HG02885 (cell line): ENCODE measurements around the gene CXorf58.

Experiments used
- ATAC-seq: cut with Tn5 transposase; IDR thresholded peaks from one replicate; pipeline ENCODE4 v1.9.1; 2021; ENCODE audit warnings: mild to moderate bottlenecking; ENCODE audit not compliant: unreplicated experiment, poor library complexity

The CXorf58 gene

DNA sequence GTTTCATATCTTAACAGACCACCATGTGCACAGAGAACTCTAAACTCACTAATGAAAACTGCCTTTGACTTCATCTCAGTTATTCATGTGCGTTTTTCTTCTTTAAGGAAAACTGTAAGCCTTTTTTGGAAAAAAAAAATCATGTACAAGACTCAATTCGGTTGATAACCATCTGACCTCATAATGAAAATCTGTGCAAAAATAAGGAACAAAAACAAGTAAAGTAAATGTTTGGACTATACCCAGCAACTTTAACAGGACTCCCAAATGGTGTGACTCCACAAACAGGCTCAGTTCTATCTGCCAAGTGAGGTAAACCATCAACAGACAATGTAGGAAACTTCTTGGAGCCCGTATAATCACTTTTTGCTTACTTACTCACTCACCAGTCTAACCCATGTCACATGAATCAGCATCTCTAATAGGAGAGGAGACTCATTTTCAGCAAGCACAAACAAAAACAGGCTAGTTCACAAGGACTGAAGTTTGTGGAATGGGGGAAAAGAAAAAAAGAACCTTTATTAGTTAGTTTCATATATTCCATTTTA, 9.3 kb upstream of the CXorf58 start:
- ATAC-seq, result no peak

DNA sequence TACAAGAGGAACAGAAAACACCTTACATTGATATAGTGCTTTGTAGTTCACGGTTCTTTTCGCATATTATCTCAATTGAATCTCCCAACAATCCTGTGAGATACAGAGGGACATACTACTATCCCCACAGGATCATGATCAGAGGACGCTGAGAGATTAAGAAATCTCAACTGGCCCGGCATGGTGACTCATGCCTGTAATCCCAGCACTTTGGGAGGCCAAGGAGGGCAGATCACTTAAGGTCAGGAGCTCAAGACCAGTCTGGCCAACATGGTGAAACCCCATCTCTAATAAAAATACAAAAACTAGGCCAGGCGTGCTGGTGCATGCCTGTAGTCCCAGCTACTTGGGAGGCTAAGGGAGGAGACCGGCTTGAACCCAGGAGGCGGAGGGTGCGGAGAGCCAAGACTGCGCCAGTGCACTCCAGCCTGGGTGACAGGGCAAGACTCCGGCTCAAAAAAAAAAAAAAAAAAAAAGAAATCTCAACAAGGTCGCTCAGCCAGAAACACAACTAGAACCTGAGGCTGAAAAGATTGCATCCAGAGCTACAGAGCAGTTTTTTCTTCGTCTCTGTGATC, 7.5 kb upstream of the CXorf58 start:
- ATAC-seq, result no peak

DNA sequence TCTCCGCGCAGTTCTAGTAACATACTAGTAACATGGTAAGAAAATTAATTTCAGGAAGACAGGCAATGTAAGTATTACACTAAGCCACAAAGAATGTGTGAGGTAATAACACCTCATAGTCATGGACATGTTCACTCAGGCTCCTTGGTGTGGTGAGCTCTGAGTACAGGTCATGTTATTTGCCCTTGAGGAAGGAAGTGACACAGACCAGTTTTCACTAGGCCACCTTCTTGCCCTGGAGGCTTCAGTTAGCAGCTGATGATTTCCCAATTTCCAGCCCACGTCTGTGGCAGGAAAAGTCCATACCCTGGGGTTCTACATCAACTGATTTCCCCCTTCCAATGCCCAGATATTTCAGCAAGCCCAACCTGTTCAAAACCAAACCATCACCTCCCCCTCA, 6.7 kb upstream of the CXorf58 start:
- no peak for ATAC-seq

DNA sequence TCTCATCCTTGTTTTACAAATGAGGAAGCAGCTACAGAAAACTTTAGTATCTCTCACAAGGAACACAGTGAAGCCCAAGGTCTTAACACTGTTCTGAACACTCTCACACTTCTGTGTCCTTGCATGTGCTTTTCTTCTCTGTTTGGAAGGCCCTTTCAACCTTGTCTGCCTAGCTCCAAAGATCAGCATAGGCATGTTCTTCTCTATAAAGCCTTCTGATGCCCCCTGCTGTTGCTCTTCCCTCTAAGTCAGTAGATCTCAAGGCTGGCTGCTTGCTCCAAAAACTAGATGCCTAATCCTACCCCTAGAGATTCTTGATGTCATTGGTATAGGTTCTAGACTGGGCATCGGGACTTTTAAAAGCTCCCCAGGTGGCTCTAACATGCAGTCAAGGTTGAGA, 6.0 kb upstream of the CXorf58 start:
- peak; percentile 78 for ATAC-seq

DNA sequence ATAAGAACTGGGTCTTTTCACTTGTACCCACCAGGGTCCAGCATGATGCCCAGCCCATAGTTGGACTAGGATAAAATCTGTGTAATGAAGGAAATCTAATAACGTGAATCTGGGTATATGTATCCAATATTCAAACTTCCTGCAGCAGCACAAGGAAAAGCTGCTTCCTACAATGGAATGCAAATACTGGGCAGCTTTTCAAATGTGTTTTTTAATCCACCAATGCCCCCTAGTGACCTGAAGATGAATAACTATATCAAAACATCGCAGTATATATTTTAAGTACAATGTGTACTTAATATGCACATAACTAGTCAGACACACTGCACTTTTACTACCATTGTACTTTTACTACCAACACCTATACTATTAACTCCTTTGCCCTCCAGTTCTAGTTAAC, 5.4 kb upstream of the CXorf58 start:
- no peak for ATAC-seq

DNA sequence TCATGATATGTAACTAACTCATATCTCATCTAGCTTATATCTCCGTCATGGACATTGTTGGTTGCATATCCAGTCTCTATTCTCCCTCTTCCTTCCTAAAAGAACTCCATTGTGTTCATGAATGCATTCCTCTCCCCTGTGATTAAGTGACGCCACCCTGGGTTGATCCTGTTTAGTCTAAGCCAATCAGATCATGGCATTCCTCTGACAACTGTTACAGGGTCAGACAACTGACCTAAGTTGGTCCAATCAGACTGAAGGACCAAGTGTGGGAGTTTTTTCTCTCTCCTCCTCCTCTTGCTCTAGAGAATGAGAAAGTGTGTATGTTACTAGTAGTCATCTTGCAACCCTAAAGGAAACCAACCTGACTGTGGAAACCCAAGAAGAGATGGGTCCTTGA, 3.7 kb upstream of the CXorf58 start:
- ATAC-seq, result no peak

DNA sequence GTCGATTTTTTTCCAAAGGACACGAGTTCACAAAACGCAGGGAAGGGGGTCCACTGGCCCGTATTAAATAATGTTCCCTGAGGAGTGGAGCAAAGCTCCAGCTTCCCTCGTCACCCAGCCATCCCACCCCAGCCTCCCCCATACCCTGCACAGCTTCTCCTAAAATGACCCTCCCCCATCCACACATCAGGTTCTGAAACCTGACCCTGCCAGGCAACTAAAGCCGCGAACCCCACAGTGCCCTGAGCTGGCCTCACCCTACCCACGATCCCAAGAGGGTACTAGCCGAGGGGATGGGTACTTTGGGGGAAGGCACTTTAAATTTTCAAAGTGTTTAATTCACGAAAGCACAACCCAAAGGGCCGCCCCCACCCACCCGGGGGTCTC, 702 bp upstream of the CXorf58 start:
- ATAC-seq, result peak; percentile 0

DNA sequence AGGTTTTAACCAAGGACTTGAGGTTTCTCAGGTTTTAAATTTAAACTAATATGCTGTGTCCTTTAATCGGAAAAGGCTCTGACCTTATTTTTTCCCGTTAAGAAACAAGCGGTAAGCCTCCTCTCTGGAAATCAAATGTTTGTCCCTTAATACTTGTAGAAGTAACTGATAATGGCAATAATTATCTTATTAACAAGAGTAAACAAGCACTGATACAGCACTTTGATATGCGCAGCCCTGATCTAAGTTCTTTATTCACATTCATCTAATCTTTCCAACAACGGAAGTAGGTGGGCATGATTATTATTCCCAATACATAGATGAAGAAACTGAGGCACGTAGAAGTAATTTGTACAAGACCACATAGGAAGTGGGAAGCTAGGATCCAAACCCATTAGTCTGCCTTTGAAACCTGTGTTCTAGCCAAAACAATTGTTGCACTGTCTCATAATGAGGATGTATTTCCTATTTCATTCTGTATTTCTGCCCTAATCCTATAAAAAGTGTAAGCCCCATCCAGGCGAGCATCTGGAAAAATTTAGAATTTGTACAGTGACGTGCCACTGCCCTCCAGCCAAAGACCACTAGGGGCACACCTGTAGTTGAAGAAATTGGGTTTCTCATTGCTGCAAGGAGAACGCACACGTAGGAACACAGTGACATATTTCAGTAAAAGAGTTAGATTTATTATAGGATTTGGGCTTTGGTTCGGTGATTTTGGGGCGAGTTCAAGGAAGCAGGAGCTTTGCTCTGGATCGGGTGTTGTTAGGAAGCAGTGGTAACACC, 606 bp downstream of the CXorf58 start:
- no peak for ATAC-seq

DNA sequence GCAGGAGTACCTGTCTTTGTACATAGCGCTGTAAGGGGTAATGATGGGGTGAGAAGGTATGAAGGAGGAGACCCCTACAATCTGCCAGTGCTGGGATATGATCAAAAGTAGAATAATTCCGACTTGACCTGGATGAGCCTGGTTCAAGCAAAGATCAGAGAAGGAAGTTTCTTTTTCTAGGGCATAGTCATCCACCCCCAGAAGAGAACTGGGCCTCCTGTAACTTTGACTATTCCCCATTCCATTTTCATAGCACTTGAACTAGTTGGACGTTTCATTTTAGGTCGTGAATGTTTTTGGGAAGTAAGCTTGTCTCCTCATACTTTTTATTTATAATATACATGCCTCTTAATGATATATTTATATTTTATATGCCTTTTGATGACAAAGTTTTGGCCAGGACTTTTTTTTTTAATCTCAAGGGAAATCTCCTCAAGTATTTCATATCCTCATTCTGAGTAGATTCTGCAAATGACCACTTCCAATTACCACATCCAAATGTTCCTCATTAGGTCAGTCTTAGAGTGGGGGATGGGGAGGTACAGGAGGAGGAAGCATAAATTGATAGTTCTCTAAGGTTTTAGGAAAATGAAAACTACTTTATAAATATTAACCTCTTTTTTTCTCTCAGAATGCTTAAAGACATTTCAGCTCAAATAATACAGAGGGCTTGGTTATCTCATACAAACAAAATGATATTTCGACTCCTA, 3.5 kb downstream of the CXorf58 start:
- no peak for ATAC-seq

DNA sequence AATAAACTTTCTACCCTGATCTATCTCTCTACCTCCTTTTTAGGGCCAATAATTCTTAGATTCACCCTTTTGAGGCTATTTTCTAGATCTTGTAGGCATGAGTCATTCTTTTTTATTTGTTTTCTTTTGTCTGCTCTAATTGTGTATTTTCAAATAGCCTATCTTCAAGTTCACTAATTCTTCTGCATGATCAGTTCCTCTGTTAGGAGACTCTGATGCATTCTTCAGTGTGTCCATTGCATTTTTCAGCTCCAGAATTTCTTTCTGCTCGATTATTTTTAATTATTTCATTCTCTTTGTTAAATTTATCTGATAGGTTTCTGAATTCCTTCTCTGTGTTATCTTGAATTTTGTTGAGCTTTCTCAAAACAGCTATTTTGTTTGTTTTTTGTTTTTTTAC, 11.3 kb downstream of the CXorf58 start:
- ATAC-seq, result no peak

DNA sequence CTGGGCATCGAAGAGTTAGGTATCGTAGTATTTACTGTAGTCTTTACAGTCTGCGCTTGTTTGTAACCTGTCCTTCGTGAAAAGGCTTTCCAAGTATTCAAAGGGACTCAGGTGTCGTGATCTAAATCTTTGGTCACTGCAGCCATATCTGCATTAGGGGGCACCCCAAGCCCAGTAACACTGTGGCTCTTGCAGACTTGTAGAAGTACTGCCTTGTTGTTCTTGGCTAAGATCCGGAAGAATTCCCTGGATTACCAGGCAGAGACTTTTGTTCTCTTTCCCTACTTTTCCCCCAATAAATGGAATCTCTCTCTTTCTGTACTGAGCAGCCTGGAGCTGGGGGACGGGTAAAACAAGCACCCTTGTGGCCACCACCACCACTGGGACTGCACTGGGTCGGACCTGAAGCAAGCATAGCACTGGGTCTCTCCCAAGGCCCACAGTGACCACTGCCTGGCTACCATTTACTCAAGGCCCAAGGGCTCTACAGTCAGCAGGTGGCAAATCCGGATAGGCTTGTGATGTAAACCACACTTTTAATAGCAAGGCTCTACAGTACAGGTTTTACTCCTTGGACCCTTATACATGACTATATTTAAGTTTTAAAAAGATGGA, 12.0 kb downstream of the CXorf58 start:
- no peak for ATAC-seq

DNA sequence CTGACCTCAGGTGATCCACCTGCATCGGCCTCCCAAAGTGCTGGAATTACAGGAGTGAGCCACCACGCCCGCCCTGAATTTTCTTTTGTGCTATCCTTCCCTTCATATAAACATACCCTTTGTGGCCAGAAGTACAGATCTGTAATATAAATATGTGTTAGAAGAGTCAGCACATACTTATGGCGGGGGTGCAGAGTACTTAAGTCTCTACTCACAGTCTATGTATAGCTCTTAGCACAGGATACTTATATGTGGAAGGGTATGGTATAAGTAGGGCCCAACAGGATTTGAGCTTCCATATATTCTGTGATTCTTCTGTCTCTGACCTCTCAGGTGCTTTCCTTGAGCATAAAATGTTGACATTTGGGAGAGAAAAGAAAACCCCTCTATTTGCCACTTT, 18.2 kb downstream of the CXorf58 start:
- no peak for ATAC-seq

DNA sequence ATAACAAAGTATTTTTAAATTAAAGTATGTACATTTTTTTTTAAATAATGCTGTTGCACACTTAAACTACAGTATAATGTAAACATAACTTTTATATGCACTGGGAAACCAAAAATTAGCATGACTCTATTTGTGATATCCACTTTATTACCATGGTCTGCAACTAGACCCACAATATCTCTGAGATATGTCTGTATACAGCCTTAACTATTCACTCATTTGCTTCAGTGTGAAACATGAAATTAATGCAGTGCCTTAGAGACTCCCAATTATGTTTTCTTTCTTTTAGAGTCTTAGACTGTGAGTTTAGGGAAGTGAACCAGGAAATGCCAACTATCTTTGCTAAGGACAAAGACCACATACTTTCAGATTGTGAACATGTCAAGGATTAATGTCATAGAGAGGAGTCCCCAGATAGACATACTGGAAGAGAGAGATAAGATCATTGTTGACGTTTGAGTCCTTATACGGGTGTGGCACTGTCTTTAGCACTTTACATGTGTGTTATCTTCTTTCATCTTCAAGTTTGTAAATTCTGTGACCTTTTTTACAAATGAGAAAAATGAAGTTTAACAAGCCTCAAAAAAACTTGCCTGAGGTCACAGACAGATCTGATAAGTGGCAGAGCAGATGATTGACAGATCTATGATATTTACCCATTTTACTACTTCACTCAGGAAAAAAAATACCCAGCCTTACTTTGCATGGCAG, 23.2 kb downstream of the CXorf58 start:
- no peak for ATAC-seq

DNA sequence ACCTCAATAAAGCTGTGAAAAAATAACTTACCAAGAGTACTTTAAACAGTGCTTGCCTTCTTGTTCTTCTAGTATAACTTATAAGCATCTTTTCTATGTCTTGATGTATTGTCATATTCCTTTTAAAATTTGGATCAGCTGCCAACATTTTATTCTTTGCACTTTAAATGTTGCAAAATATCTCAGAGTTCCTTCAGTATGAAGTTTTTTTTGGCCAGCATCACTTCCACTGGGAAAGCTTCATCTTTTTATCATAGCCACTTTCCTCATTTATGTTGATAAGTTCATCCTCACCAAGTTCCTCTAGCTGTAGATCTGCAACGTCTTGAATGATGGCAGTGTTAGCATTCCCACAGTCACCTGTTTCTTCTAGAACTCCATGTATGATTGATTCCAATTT, 24.2 kb downstream of the CXorf58 start:
- no peak for ATAC-seq

DNA sequence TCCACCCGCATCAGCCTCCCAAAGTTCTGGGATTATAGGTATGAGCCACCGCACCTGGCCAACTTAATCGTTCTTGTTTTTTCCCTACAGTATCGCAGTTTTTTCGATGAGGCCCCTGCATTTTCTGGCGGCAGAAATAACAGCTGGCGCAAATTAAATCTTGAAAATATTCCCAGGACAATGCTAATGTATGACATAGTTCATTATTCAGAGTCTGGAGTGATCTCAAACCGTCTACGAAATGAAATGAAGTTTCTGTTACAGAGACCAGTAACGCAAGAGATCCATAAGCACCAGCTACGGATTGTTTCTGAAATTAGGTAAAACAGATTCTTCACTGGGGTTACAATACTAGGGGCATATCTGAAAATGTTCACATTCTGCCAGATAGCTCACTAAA, 27.3 kb downstream of the CXorf58 start:
- ATAC-seq, result no peak

DNA sequence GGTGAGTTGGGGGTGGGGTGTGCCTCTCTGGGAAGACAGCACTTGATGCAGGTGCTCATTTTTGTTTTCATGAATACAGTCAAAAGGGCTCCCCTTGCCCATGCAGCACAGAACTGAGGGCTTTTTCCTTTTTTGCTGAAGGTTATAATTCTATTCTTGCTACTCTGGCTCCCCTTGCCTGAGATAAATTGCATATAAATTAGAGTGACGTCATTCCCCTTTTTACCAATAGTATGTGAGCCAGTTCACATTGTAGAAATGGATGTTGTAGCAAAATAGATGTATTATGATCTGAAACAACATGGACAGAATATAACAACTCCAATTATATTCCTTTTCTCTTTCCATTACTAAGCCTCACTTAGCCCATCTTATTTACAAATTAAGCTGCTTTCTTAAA, 28.4 kb downstream of the CXorf58 start:
- no peak for ATAC-seq

DNA sequence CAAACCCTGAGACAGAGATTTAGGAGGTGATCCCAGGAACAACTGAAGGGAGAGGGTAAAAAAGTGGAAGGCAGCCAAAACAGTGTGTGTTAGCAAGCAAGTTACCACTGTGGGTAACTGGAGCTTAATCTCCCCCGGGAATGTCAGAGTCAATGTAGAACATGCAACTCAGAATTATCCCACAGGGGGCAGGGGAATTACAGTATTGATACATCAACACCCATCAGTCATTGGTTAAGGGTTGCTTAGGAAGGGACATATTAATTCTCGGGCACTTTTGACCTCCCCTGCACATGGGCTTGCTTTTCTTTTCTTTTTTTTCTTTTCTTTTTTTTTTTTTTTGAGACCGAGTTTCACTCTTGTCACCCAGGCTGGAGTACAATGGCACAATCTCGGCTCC, 29.3 kb downstream of the CXorf58 start:
- no peak for ATAC-seq

DNA sequence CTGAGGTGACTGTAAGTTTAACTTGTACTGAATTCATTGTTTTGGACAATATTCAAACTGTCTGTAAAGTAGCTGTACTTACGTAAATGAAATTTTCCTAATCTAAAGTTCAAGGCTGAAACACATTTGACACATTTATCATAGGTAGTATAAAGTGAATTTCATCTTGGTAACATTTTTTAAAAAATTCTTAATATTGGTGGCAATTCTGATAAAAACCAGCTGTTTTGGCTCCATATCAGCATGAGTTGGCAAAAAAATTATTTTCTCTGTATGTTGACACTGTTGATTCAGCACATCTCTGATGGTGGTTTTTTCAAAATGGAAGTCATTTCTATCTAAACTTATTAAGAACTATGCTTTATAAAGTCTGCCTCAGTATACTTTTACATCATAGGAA, 30.9 kb downstream of the CXorf58 start:
- no peak for ATAC-seq

DNA sequence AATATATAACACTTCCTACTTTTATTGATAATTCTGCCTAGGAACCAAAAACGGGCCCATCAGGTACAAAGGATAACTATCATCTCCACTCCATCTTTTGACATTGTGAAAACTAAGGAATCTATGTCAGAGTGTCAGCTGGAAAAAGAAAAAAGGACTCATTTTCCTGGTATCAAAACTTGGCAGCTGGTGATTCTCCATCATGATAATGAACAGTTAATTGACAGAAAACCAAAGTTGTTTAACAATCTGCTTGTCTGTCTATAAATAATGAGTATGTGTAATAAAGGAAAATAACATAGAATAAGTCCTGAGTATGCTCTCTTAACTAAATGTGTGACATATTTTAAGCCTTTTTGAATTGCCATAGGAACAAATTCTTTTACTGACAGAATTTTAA, 31.4 kb downstream of the CXorf58 start:
- ATAC-seq, result no peak

DNA sequence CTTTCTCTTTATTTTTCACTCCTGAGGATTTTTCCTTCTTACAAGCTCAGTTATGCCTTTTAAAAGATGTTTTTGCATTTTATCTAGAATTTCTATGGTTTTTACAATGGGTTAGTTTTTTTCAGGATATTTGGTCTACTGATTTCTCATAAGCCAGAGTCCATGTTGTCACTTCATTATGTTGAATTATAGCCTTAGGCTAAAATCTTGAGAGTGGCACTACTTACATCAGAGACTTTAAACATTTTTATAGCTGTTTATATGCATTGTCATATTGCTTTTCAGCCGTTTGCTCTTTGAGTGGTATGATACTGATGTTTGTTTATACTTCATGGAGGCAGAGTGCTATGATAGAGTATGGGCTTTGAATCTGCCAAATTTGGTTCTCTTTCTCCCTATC, 36.4 kb downstream of the CXorf58 start:
- no peak for ATAC-seq
